SK-N-MC (cell line): ENCODE results near the gene LDLRAD3.

Experiments
- DNase-seq: peaks from one replicate; pipeline ENCODE4 v3.0.0-alpha.2; 2011; ENCODE audit warnings: low read depth, low spot score
- H3K27ac ChIP-seq: fragments of 200-600 bp; sonication (generic); 2 replicates; pipeline ENCODE4 v1.5.1; 2016; ENCODE audit warnings: mixed run types
- H3K36me3 ChIP-seq: fragments of 200-600 bp; sonication (generic); 2 replicates; pipeline ENCODE4 v1.6.1; 2017; ENCODE audit warnings: antibody characterized with exemption, low read length, mixed read lengths; ENCODE audit not compliant: insufficient read depth
- H3K4me3 ChIP-seq: fragments of 200-600 bp; sonication (generic); 2 replicates; pipeline ENCODE4 v1.5.1; 2016
- H3K9ac ChIP-seq: fragments of 200-600 bp; sonication (generic); 2 replicates; pipeline ENCODE4 v1.8.0; 2017; ENCODE audit warnings: mixed run types, mixed read lengths; ENCODE audit not compliant: insufficient read length
- H3K9me3 ChIP-seq: fragments of 200-600 bp; sonication (generic); 2 replicates; pipeline ENCODE4 v1.6.1; 2017; ENCODE audit warnings: low read depth, mild to moderate bottlenecking, antibody characterized with exemption, low read length, moderate library complexity, mixed read lengths
- EZH2 ChIP-seq: fragments of 200-600 bp; sonication (generic); IDR thresholded peaks from one replicate; pipeline ENCODE4 v1.6.1; 2017; ENCODE audit warnings: antibody characterized with exemption
- FOXP2 ChIP-seq: optimal IDR thresholded peaks from 2 replicates; pipeline ENCODE3; 2011; ENCODE audit warnings: mild to moderate bottlenecking, moderate library complexity; ENCODE audit not compliant: insufficient read depth; ENCODE audit errors: extremely low read length, control extremely low read depth
- POLR2AphosphoS5 ChIP-seq: IDR thresholded peaks from 2 replicates; pipeline ENCODE4 v1.6.1; 2012; ENCODE audit warnings: mild to moderate bottlenecking, low read depth, low read length, borderline replicate concordance

The LDLRAD3 gene

GRCh38 chr11:35947437-35947836 lies 3.6 kb downstream of the LDLRAD3 start:
- no peak for DNase-seq
- Histone ChIP-seq H3K27ac (no peak overlapping the region), H3K36me3 (no peaks in the 10 kb centered on the region), H3K9ac (no peak overlapping the region), H3K4me3 (no peak overlapping the region), H3K9me3 (no peaks in the 10 kb centered on the region)
- TF ChIP-seq EZH2 (no peak), POLR2AphosphoS5 (no peak), FOXP2 (no peak)

GRCh38 chr11:35949242-35949641 lies 5.4 kb downstream of the LDLRAD3 start:
- Histone ChIP-seq H3K27ac (no peak overlapping the region), H3K4me3 (no peak overlapping the region), H3K36me3 (no peaks in the 10 kb centered on the region), H3K9ac (no peak overlapping the region), H3K9me3 (no peaks in the 10 kb centered on the region)
- no peak for TF ChIP-seq POLR2AphosphoS5
- TF ChIP-seq FOXP2, result no peak
- TF ChIP-seq EZH2, result no peak
- no peak for DNase-seq

GRCh38 chr11:35950082-35950481 lies 6.2 kb downstream of the LDLRAD3 start:
- Histone ChIP-seq H3K27ac (no peak overlapping the region), H3K36me3 (no peaks in the 10 kb centered on the region), H3K9me3 (no peaks in the 10 kb centered on the region), H3K9ac (no peak overlapping the region), H3K4me3 (no peak overlapping the region)
- TF ChIP-seq EZH2, result no peak
- TF ChIP-seq FOXP2, result no peak
- no peak for DNase-seq

GRCh38 chr11:35951680-35952079 lies 7.8 kb downstream of the LDLRAD3 start:
- no peak for DNase-seq
- Histone ChIP-seq H3K9ac (no peak overlapping the region), H3K9me3 (no peaks in the 10 kb centered on the region), H3K27ac (no peak overlapping the region), H3K36me3 (no peaks in the 10 kb centered on the region), H3K4me3 (no peak overlapping the region)
- TF ChIP-seq EZH2 (no peak), POLR2AphosphoS5 (no peak)

- Histone ChIP-seq H3K9me3 (no peaks in the 10 kb centered on the region), H3K27ac (no peak overlapping the region), H3K9ac (no peak overlapping the region), H3K4me3 (no peak overlapping the region), H3K36me3 (no peaks in the 10 kb centered on the region)
- no peak for DNase-seq
- TF ChIP-seq FOXP2 (no peak), EZH2 (no peak), POLR2AphosphoS5 (no peak)
Observed at GRCh38 chr11:35953081-35953760, 9.4 kb downstream of the LDLRAD3 start.

- H3K27ac ChIP-seq, result no peak overlapping the region
- H3K36me3 ChIP-seq, result no peaks in the 10 kb centered on the region
- DNase-seq, result no peak
- TF ChIP-seq EZH2, result no peak
- no peak for TF ChIP-seq FOXP2
- TF ChIP-seq POLR2AphosphoS5, result no peak
- no peak overlapping the region for H3K4me3 ChIP-seq
- no peaks in the 10 kb centered on the region for H3K9me3 ChIP-seq
- no peak overlapping the region for H3K9ac ChIP-seq
Observed at GRCh38 chr11:35954205-35954604, 10.3 kb downstream of the LDLRAD3 start.

GRCh38 chr11:35955636-35956035 lies 11.8 kb downstream of the LDLRAD3 start:
- TF ChIP-seq POLR2AphosphoS5 (no peak), EZH2 (no peak), FOXP2 (no peak)
- no peaks in the 10 kb centered on the region for H3K9me3 ChIP-seq
- no peak overlapping the region for H3K27ac ChIP-seq
- H3K36me3 ChIP-seq, result no peaks in the 10 kb centered on the region
- no peak for DNase-seq
- H3K9ac ChIP-seq, result no peak overlapping the region
- no peak overlapping the region for H3K4me3 ChIP-seq

- Histone ChIP-seq H3K9ac (no peak overlapping the region), H3K9me3 (no peaks in the 10 kb centered on the region), H3K4me3 (no peak overlapping the region), H3K27ac (no peak overlapping the region), H3K36me3 (no peaks in the 10 kb centered on the region)
- DNase-seq, result no peak
- TF ChIP-seq POLR2AphosphoS5, result no peak
- no peak for TF ChIP-seq FOXP2
- no peak for TF ChIP-seq EZH2
Observed at GRCh38 chr11:35962369-35963138, 18.7 kb downstream of the LDLRAD3 start.

GRCh38 chr11:35963911-35964310 lies 20.0 kb downstream of the LDLRAD3 start:
- Histone ChIP-seq H3K36me3 (no peaks in the 10 kb centered on the region), H3K9ac (no peak overlapping the region), H3K9me3 (no peaks in the 10 kb centered on the region), H3K27ac (no peak overlapping the region), H3K4me3 (no peak overlapping the region)
- no peak for TF ChIP-seq EZH2
- TF ChIP-seq FOXP2, result no peak
- TF ChIP-seq POLR2AphosphoS5, result no peak
- DNase-seq, result no peak
